HG02973 (cell line): ENCODE measurements around the gene ZNF474.
"Not testable (repeated sequence)": the region's sequence is repeated elsewhere in the genome, so short reads cannot be mapped to it uniquely, and the experiment has no call there.

ENCODE experiments used
- ATAC-seq: cut with Tn5 transposase; IDR thresholded peaks from one replicate; pipeline ENCODE4 v1.9.1; 2021; ENCODE audit warnings: moderate library complexity; ENCODE audit not compliant: unreplicated experiment

ZNF474 gene

GRCh38 chr5:122129306-122129705, at the start of gene ZNF474:
Gene ZNF474 (plus strand): TSS chr5:122129546. CDS start chr5:122151991, 22,445 bp downstream.
- ATAC-seq: no peak

DNA sequence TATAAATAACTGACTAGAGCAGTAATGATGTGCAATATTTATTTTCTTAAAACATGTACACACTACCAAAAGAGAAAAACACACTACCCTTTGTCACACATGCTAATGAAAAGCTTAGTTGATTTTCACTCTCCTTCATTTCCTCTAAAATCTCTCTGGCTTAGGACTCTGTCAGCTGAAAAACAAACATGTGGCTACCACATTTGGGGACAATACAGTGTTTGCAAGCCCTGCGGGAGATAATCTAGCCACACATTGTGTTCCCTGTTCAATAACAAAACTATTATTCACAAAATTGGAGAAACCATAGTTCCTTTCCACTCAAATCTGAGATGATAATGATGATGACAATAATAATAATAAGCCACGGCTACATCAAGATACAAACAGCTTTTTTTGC, 47.8 kb upstream of the ZNF474 start:
- no peak for ATAC-seq

- ATAC-seq: peak; percentile 66
These were observed 45.8 kb upstream of the ZNF474 start for GRCh38 chr5:122083535-122083934.

DNA sequence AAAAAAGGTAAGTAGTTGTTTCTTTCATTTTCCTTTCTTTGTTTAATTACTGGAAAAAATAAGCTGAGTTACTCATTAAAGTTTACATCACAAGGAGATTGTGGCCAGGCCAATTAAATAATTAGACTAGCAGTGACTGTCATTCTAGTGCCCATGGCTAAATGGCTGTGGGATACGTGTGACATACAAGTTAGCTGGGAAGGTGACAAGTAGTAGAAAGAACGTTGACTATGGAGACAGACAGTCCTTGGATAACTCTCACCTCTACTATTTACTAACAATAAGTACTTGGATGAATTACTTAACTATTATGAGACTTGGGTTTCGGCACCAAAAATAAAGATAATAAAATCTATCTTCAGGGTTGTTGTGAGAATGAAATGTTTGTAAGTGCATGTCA, 44.3 kb upstream of the ZNF474 start:
- ATAC-seq: no peak

GRCh38 chr5:122089096-122090013, 40.0 kb upstream of the ZNF474 start:
- ATAC-seq: no peak

DNA sequence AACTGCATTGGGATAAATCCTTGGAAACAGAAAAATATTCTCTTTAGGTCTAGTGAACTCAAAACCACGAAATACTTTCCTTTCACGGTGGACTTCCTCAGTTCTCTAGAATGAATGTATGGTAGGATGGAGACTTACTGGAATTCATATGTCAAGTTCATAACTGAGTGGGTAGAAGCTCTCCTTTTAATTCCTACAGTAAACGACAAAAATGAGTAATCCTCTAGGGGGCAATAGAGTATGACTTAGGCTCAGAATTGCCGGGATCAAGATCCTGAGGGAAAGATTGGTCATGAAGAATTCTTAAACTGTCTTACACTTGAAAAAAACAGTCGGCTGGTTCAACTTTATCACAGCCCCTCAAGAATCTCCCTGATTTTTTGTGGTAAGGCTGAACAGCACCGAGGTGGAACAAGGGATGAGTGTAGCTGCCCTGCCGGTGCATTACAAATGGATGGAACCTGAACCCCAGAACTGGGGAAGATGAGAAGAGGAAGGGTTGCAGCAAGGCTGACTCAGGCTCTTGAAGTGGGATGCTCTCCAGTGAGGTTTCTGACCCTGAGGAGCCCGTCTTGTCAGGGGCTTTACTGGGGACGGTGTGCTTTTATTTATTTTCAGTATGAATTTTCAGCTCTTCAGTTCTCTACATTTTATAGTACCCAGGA, 37.3 kb upstream of the ZNF474 start:
- ATAC-seq: no peak

DNA sequence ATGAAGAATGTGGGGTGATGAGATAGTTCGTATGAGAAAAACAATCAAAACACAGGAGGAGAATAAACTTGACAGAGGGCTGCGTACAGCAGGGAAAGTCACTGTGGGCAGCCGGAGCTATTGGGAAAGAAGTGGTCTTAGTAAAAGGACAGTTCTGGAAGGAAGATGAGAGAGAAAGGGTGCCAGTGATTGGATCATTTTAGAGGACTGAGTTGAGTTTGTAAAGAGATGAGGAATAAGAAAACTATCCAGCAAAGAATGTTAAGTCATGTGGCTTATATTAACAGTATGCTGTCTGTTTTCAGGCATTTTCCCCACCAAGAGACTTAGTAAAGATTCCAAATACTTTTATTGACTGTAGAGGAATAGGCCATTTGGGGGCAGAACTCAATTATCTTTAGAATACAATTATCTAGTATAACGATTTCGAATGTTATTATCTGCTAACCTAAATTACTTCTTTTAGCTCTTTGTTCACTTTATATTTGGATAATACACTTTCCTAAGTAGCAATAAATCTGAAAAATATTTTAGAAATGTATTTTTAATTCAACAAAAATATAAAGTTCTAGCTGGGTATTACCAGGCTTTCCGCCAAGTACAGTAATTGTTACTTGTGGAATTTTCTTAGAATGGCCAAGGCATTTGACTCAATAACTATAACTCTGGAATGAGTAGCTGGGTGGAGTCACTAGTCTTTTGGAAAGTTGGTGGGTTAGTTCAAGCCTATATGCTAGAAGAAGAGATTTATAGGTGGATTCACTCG, 35.7 kb upstream of the ZNF474 start:
- no peak for ATAC-seq

- ATAC-seq: not testable (repeated sequence)
These were observed 35.1 kb upstream of the ZNF474 start for GRCh38 chr5:122094251-122094650.

- ATAC-seq: no peak
These were observed 34.2 kb upstream of the ZNF474 start for GRCh38 chr5:122095158-122095557.

- ATAC-seq: no peak
These were observed 32.0 kb upstream of the ZNF474 start for GRCh38 chr5:122097391-122097790.

GRCh38 chr5:122099060-122099790, 30.1 kb upstream of the ZNF474 start:
- no peak for ATAC-seq

DNA sequence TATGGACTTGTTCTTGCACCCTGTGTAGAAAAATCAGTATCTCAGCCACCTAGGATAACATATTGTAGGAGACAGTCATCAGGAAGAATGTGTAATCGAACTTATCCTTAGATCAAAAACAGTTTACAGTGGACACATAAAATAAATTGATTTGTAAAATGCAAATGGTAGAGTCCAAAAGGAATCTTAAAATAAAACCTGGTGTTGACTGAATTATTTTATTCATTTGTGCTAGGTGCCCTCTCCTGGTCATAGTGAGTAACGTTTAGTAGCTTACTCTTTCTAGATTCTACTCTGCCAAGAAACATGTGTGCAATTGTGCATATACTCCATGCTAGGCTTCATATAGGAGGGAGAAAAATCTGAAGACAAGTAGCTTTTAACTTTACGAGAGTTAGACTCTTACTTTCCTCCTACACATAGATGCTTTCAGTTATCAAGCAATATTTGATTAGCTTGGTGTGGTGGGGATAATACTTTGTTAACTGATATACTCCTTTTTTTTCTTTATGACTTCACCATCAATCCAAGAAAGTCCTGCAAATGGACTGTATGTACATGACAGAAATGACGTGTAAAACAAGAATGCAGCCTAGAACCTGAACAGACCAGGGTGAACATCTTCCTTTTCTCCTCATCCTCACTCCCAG, 27.6 kb upstream of the ZNF474 start:
- ATAC-seq: peak; percentile 86

DNA sequence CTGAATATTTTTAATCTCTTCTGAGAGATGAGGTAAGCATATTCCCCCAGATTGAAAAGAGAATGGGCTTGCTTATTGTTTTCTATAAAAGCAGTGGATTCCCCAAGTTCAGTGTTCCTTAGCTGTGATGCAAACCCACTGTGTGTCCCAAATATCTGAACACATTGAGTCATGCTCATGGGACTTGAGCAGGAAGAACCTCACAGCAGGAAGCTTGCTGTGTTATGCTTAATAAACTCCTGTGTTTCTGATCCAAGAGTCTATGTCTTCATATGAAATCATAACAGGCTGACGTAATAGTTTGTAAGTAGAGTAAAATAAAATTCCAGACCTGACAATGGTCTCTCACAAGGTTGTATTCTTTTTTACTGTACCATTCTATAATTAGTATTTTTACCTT, 26.5 kb upstream of the ZNF474 start:
- ATAC-seq: no peak

GRCh38 chr5:122105909-122106308, 23.4 kb upstream of the ZNF474 start:
- no peak for ATAC-seq

GRCh38 chr5:122107016-122107415, 22.3 kb upstream of the ZNF474 start:
- ATAC-seq: no peak

- ATAC-seq: no peak
These were observed 18.4 kb upstream of the ZNF474 start for GRCh38 chr5:122110987-122111386.

GRCh38 chr5:122111460-122111859, 17.9 kb upstream of the ZNF474 start:
- ATAC-seq: no peak

DNA sequence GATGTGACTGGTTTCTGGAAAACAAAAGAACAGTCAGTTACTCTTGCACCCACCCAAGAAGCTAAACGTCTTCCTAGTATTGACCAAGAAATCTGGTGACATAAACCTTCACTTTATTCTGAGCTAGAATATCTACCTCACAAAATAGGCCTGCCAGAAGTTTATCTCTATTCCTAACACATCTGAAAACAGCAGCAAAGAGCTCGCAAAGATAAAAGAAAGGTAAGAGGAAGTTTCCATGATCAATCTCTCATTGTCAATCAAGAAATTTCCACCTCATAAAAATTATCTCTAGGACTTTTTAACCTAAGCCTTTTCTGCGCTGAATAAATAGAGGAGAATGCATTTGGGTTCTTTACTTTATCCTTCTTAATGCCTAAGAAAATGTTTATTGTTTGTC, 17.3 kb upstream of the ZNF474 start:
- no peak for ATAC-seq

DNA sequence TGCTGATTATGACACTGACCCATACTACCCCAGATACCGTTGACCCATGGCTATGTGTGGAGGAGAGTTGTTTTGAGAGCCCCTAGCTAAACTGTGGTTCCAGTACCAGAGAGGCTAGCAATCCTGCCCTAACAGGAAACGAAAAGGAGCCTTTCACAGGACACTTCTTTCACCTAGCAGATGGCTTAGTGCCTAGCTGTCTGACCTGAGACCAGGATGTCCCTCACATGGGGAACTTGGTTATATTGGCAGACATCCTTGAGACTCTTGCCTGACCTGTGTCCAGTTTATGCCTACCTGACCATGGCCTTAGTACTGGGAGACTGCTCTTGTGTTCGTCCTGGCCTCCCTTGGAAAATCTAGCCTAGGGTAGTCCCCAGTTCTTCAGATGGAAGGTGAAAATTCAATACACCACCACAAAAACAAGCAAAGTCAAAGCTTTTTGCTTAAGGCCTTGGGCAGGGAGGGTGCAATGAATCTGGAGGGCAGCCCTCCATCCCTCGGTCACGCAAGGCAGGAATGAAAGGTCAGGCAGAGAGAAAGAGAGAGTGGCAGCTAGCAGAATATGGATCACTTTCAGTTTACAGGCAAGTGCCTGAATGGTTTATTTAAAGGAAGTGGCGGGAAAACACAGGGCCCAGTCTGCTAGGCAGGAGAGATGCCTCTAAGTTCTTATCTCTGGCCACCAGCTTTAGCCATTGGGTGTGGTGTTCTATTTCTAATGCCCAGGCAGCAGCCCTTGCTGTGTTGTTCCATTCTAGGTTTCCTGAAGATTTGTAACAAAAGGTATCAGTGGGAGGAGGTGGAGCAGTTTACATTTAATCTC, 16.4 kb upstream of the ZNF474 start:
- ATAC-seq: no peak
